H1 (cell line): ENCODE results near the gene FOXL2. TPM values are rescaled to one million over a fixed set of nuclear protein-coding genes. Genes with fewer than 3 reads are reported as not detected.

ENCODE experiments used
- CTCF ChIA-PET: fragments of 300-600 bp; sonication (Branson Sonifier 250); formaldehyde crosslinking; loops from one replicate; lab custom pipeline; 2021; ENCODE audit not compliant: partially characterized antibody; lab: Charles Lee
- POLR2A ChIA-PET: fragments of 300-600 bp; sonication (Branson Sonifier 250); formaldehyde crosslinking; loops from one replicate; lab custom pipeline; 2021; ENCODE audit warnings: inconsistent platforms; ENCODE audit not compliant: partially characterized antibody; lab: Charles Lee
- DNase-seq, 2 experiments: peaks; one replicate each; pipeline versions ENCODE4 v3.0.0 to v3.0.0-alpha.2; 2010 to 2022; ENCODE audit warnings: low spot score in 2 of 2, low read depth in 1 of 2, mixed read lengths in 1 of 2
- FAIRE-seq: peaks from 2 replicates; lab custom pipeline; 2011; peaks lifted over from hg19 to GRCh38; lab: Jason Lieb, UNC
- H2AFZ ChIP-seq: 2 replicates; pipeline ENCODE4 v1.8.1; 2012; ENCODE audit warnings: low read length, inconsistent platforms
- H2AK5ac ChIP-seq: 2 replicates; pipeline ENCODE4 v1.6.1; 2013; ENCODE audit warnings: low read depth, low read length
- H2BK120ac ChIP-seq: replicated peaks from 2 replicates; pipeline ENCODE3; 2013; ENCODE audit warnings: low read depth, low read length, inconsistent platforms
- H2BK12ac ChIP-seq: 2 replicates; pipeline ENCODE4 v1.6.1; 2013; ENCODE audit warnings: low read depth, low read length
- H2BK15ac ChIP-seq: 2 replicates; pipeline ENCODE4 v1.6.1; 2013; ENCODE audit warnings: low read length
- H2BK20ac ChIP-seq: 2 replicates; pipeline ENCODE4 v1.6.1; 2013; ENCODE audit warnings: low read length
- H2BK5ac ChIP-seq: 2 replicates; pipeline ENCODE4 v1.6.1; 2013; ENCODE audit warnings: low read depth, low read length
- H3K14ac ChIP-seq: 2 replicates; pipeline ENCODE4 v1.6.1; 2013; ENCODE audit warnings: inconsistent platforms; ENCODE audit not compliant: insufficient read length
- H3K18ac ChIP-seq: 2 replicates; pipeline ENCODE4 v1.6.1; 2013; ENCODE audit warnings: low read length; ENCODE audit errors: extremely low read depth
- H3K23ac ChIP-seq: 2 replicates; pipeline ENCODE4 v1.6.1; 2013; ENCODE audit warnings: inconsistent platforms; ENCODE audit not compliant: insufficient read length
- H3K23me2 ChIP-seq: 2 replicates; pipeline ENCODE4 v1.6.1; 2013; ENCODE audit warnings: low read depth, low read length
- H3K27ac ChIP-seq: 2 replicates; pipeline ENCODE4 v1.6.1; 2011; ENCODE audit warnings: low read depth, low read length, inconsistent platforms
- H3K27me3 ChIP-seq, 4 experiments: replicated peaks in 1 of 4; 1 replicate in 1 of 4; 2 replicates in 3 of 4; pipeline versions ENCODE4 v1.6.1 to v1.8.1; 2011 to 2013; ENCODE audit warnings: low read length in 3 of 4, mild to moderate bottlenecking in 3 of 4, inconsistent platforms in 2 of 4, mixed read lengths in 2 of 4, moderate library complexity in 1 of 4; ENCODE audit not compliant: control insufficient read depth in 3 of 4, insufficient read depth in 3 of 4; ENCODE audit errors: extremely low read depth in 1 of 4
- H3K36me3 ChIP-seq, 4 experiments: 2 replicates each; pipeline versions ENCODE4 v1.6.1 to v1.8.1; 2011 to 2013; ENCODE audit warnings: mild to moderate bottlenecking in 4 of 4, low read length in 3 of 4, moderate library complexity in 2 of 4, control low read depth in 1 of 4, inconsistent platforms in 1 of 4; ENCODE audit not compliant: insufficient read depth in 4 of 4, control insufficient read depth in 2 of 4
- H3K4ac ChIP-seq: replicated peaks from 2 replicates; pipeline ENCODE3; 2013; ENCODE audit warnings: low read length, low read depth, mixed read lengths, inconsistent platforms; ENCODE audit not compliant: insufficient read length
- H3K4me1 ChIP-seq, 4 experiments: replicated peaks in 1 of 4; 1 replicate in 1 of 4; 2 replicates in 3 of 4; pipeline versions ENCODE4 v1.6.1 to v1.8.1; 2011 to 2013; ENCODE audit warnings: low read length in 3 of 4, inconsistent platforms in 2 of 4, mixed read lengths in 1 of 4; ENCODE audit not compliant: insufficient read depth in 4 of 4, control insufficient read depth in 3 of 4
- H3K4me2 ChIP-seq, 2 experiments: 2 replicates each; pipeline versions ENCODE4 v1.6.1 to v1.8.1; 2011 to 2013; ENCODE audit warnings: low read depth in 2 of 2, low read length in 2 of 2, control low read depth in 1 of 2, inconsistent platforms in 1 of 2, mild to moderate bottlenecking in 1 of 2; ENCODE audit not compliant: insufficient read depth in 1 of 2
- H3K4me3 ChIP-seq, 4 experiments: fragments of 200-600, 300-600 bp in 1 of 4; sonication (generic), shearing (Covaris generic), sonication (Bioruptor Twin) in 1 of 4; 2 replicates each; pipeline versions ENCODE4 v1.5.1 to v1.8.1; 2011 to 2016; ENCODE audit warnings: low read length in 4 of 4, low read depth in 3 of 4, control low read depth in 2 of 4, inconsistent platforms in 2 of 4, mild to moderate bottlenecking in 2 of 4, mixed read lengths in 1 of 4, moderate library complexity in 1 of 4; ENCODE audit not compliant: insufficient read depth in 2 of 4; ENCODE audit errors: extremely low read depth in 1 of 4
- H3K56ac ChIP-seq: replicated peaks from 2 replicates; pipeline ENCODE3; 2013; ENCODE audit warnings: low read depth, mild to moderate bottlenecking, mixed read lengths, low read length, inconsistent platforms; ENCODE audit not compliant: insufficient read length
- H3K79me1 ChIP-seq: 2 replicates; pipeline ENCODE4 v1.6.1; 2013; ENCODE audit warnings: low read depth, low read length, control low read depth
- H3K79me2 ChIP-seq, 2 experiments: 2 replicates each; pipeline versions ENCODE4 v1.6.1 to v1.8.1; 2012 to 2013; ENCODE audit warnings: low read length in 2 of 2, mild to moderate bottlenecking in 2 of 2, inconsistent platforms in 1 of 2; ENCODE audit not compliant: insufficient read depth in 2 of 2, control insufficient read depth in 1 of 2
- H3K9ac ChIP-seq, 4 experiments: replicated peaks in 1 of 4; 1 replicate in 1 of 4; 2 replicates in 3 of 4; pipeline versions ENCODE4 v1.6.1 to v1.8.1; 2011 to 2013; ENCODE audit warnings: low read depth in 3 of 4, low read length in 3 of 4, control low read depth in 2 of 4, mild to moderate bottlenecking in 2 of 4, moderate library complexity in 2 of 4, inconsistent platforms in 1 of 4; ENCODE audit errors: extremely low read depth in 1 of 4
- H3K9me3 ChIP-seq, 2 experiments: 2 replicates each; pipeline versions ENCODE4 v1.6.1 to v1.8.1; 2012 to 2013; ENCODE audit warnings: mild to moderate bottlenecking in 2 of 2, moderate library complexity in 2 of 2, control low read depth in 1 of 2, inconsistent platforms in 1 of 2, low read depth in 1 of 2, low read length in 1 of 2, mixed read lengths in 1 of 2; ENCODE audit not compliant: insufficient read depth in 2 of 2
- H4K20me1 ChIP-seq, 2 experiments: replicated peaks in 1 of 2; 2 replicates each; pipeline versions ENCODE3 to v1.8.1; 2011 to 2013; ENCODE audit warnings: inconsistent platforms in 2 of 2, low read length in 2 of 2, mild to moderate bottlenecking in 1 of 2; ENCODE audit not compliant: insufficient read depth in 2 of 2, control insufficient read depth in 1 of 2
- H4K5ac ChIP-seq: 2 replicates; pipeline ENCODE4 v1.6.1; 2013; ENCODE audit warnings: low read length, low read depth, mixed read lengths, inconsistent platforms; ENCODE audit not compliant: insufficient read length
- H4K8ac ChIP-seq: 2 replicates; pipeline ENCODE4 v1.8.0; 2013; ENCODE audit warnings: mild to moderate bottlenecking, moderate library complexity, low read length, inconsistent platforms; ENCODE audit not compliant: insufficient read depth; ENCODE audit errors: extremely low read depth
- H4K91ac ChIP-seq: replicated peaks from 2 replicates; pipeline ENCODE3; 2013; ENCODE audit warnings: low read length, mixed read lengths, inconsistent platforms; ENCODE audit not compliant: insufficient read length
- CBX8 ChIP-seq: fragments of 300-800, 300-1000 bp; sonication (generic); IDR thresholded peaks from 2 replicates; pipeline ENCODE4 v1.7.1; 2016; ENCODE audit warnings: low read depth, low read length, borderline replicate concordance
- CHD2 ChIP-seq: IDR thresholded peaks from 2 replicates; pipeline ENCODE4 v1.6.1; 2012; ENCODE audit warnings: low read length, improper control_type of control experiment
- E2F6 ChIP-seq: IDR thresholded peaks from 2 replicates; pipeline ENCODE4 v1.6.1; 2012; ENCODE audit warnings: inconsistent platforms
- EZH2 ChIP-seq: fragments of 200-600 bp; sonication (generic); IDR thresholded peaks from 2 replicates; pipeline ENCODE4 v1.7.1; 2012; ENCODE audit warnings: low read depth, mild to moderate bottlenecking, moderate library complexity, low read length, inconsistent platforms; ENCODE audit not compliant: severe bottlenecking
- MAX ChIP-seq: IDR thresholded peaks from 2 replicates; pipeline ENCODE4 v1.6.1; 2012; ENCODE audit warnings: inconsistent platforms
- RBBP5 ChIP-seq: IDR thresholded peaks from 2 replicates; pipeline ENCODE4 v1.7.1; 2012; ENCODE audit warnings: low read depth, mild to moderate bottlenecking, inconsistent platforms, low read length, moderate library complexity, borderline replicate concordance
- SRF ChIP-seq: IDR thresholded peaks from 2 replicates; pipeline ENCODE4 v1.6.1; 2011; ENCODE audit warnings: mild to moderate bottlenecking, low read depth, low read length, moderate library complexity
- TCF12 ChIP-seq: IDR thresholded peaks from 2 replicates; pipeline ENCODE4 v1.6.1; 2011; ENCODE audit warnings: low read depth, mild to moderate bottlenecking, low read length
- WGBS, 2 experiments: shearing (Covaris generic) in 1 of 2; methylation state at CpG; one replicate each; pipeline versions ENCODE4 v1.1.6 to v1.1.7; 2013 to 2015; ENCODE audit warnings: low lambda C conversion rate in 2 of 2, mixed read lengths in 2 of 2, inconsistent platforms in 1 of 2, low coverage in 1 of 2, missing lambda C conversion rate in 1 of 2; ENCODE audit not compliant: insufficient replicate concordance in 2 of 2, insufficient coverage in 1 of 2, insufficient read length in 1 of 2; ENCODE audit errors: extremely low coverage in 1 of 2, missing lambda C conversion rate in 1 of 2; 5-methylcytosine and 5-hydroxymethylcytosine counted together
- polyA plus RNA-seq, 7 experiments: library from polyadenylated mRNA; depleted of rRNA in 3 of 7; stranded (reverse) in 5 of 7; unstranded in 2 of 7; fragments of >200 nt in 5 of 7; fragments of 200-250 nt in 2 of 7; gene quantifications; 1 replicate in 5 of 7; 2 replicates in 1 of 7; 4 replicates in 1 of 7; pipeline versions ENCODE4 v1.2.1 to v1.2.3, GENCODE V29; 2011 to 2013; ENCODE audit warnings: missing spikeins in 2 of 7, mixed read lengths in 2 of 7
- total RNA-seq: library from RNA; stranded (reverse); fragmentation: NEBNext Ultra II Directional; extraction: Animal tissue kit (Norgen Biotek cat#: 25700); gene quantifications from 2 replicates; pipeline ENCODE4 v1.2.1, GENCODE V29; 2021
- TF ChIP-seq, protein P1 (sequence below), 3 experiments: IDR thresholded peaks; 1 replicate in 2 of 3; 2 replicates in 1 of 3; pipeline versions ENCODE4 v1.5.1 to v1.6.1; 2011; ENCODE audit warnings: low read length in 3 of 3, mild to moderate bottlenecking in 3 of 3, inconsistent platforms in 2 of 3, low read depth in 1 of 3, moderate library complexity in 1 of 3; ENCODE audit not compliant: insufficient read depth in 1 of 3; ENCODE audit errors: control extremely low read depth in 1 of 3

FOXL2 gene
- total and polyA plus RNA-seq, 2 of the 8 experiments (the other 6 are each of a cell fraction or from before 2014, with no cell fraction given): 0.59 to 2.4 TPM

DNA sequence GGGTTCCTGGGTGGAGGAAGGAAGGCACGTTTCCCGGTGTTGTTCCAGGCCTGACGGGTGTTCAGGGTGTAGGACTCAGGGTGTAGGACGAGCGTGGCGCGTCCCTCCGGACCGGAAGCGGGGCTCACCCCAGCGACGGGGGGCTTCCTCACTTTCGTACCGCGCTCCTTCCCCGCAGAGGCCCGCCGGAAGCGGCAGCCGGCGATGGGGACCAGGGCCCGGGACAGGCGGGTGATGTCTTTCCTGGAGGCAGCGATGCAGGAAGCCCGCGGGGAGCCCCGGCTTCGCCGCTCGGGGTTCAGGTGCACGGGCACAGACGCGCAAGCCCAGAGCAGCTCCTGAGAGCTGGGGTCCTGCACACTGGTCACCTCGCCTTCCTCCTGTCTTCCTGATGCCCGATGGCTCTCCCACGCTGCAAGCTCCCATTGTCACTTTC lies 13.5 kb upstream of the FOXL2 start:
- POLR2A ChIA-PET: interaction anchor here (1.7 to 8.0 kb wide), 3 partner anchors 12 to 25 kb away, joined by 6 to 84 read pairs (median 6); partner anchors contain the start of genes FOXL2 and FOXL2NB
- TF ChIP-seq E2F6: no peak; the same call in 1 of the 2 replicates
- no peak for TF ChIP-seq CHD2
- TF ChIP-seq, protein P1, sequence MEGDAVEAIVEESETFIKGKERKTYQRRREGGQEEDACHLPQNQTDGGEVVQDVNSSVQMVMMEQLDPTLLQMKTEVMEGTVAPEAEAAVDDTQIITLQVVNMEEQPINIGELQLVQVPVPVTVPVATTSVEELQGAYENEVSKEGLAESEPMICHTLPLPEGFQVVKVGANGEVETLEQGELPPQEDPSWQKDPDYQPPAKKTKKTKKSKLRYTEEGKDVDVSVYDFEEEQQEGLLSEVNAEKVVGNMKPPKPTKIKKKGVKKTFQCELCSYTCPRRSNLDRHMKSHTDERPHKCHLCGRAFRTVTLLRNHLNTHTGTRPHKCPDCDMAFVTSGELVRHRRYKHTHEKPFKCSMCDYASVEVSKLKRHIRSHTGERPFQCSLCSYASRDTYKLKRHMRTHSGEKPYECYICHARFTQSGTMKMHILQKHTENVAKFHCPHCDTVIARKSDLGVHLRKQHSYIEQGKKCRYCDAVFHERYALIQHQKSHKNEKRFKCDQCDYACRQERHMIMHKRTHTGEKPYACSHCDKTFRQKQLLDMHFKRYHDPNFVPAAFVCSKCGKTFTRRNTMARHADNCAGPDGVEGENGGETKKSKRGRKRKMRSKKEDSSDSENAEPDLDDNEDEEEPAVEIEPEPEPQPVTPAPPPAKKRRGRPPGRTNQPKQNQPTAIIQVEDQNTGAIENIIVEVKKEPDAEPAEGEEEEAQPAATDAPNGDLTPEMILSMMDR (IDR thresholded peaks at IDR 0.05; ENCODE audit: control extremely low read depth in 1 of 3, insufficient read depth in 1 of 3, low read depth in 1 of 3, low read length in 3 of 3): no peak
- TF ChIP-seq EZH2: peak; percentile 31
- TF ChIP-seq TCF12: no peak
- no peak for TF ChIP-seq CBX8
- TF ChIP-seq RBBP5: no peak
- no peak for TF ChIP-seq SRF
- TF ChIP-seq MAX: peak; percentile 19; the same call in 1 of the 2 replicates

More for the DNA sequence above, 13.5 kb upstream of the FOXL2 start:
- Histone ChIP-seq H3K18ac (no peak overlapping the region), H3K4ac (no peak overlapping the region), H3K36me3 (no peaks in the 10 kb centered on the region), H2BK20ac (no peak overlapping the region), H3K27me3 (peaks cover 5 to 15% (median 10%) of the 10 kb centered on the region in 4 experiments), H3K23ac (no peak overlapping the region), H3K79me2 (no peaks in the 10 kb centered on the region), H4K5ac (no peak overlapping the region), H3K23me2 (no peaks in the 10 kb centered on the region), H2BK120ac (no peak overlapping the region), H3K27ac (no peak overlapping the region), H2AFZ (peak overlapping the region; percentile 11; the same call in 1 of the 2 replicates), H3K14ac (no peak overlapping the region), H4K8ac (no peak overlapping the region), H3K4me1 (no peaks in the 10 kb centered on the region; a peak in 1 of 7 replicates), H3K9me3 (peaks cover 0 to 7% of the 10 kb centered on the region in 2 experiments; a peak in 2 of 4 replicates), H3K56ac (no peak overlapping the region), H3K9ac (no peak overlapping the region), H3K79me1 (no peaks in the 10 kb centered on the region), H4K20me1 (no peaks in the 10 kb centered on the region), H3K4me3 (peak overlapping the region in 2 of 4 experiments; percentile 21 to 31; a peak in 3 of 8 replicates), H2BK12ac (no peak overlapping the region), H2AK5ac (no peak overlapping the region; the same call in 1 of the 2 replicates), H2BK15ac (no peak overlapping the region), H2BK5ac (no peak overlapping the region), H3K4me2 (peak overlapping the region; percentile 11 to 56; a peak in 2 of 4 replicates), H4K91ac (no peak overlapping the region)
- 46% methylated on average over 26 of the region's 36 CpGs; no CpG with 5 or more reads in 1 of the 2 experiments for WGBS, 2 experiments
- DNase-seq: no peak
- CTCF ChIA-PET: interaction anchor here (0.6 to 4.9 kb wide), 19 partner anchors 9 to 545 kb away, joined by 3 to 38 read pairs (median 4); partner anchors contain the start of genes FOXL2 and FOXL2NB
- FAIRE-seq: no peak
